ENCODE data around the gene PON1.

DNA sequence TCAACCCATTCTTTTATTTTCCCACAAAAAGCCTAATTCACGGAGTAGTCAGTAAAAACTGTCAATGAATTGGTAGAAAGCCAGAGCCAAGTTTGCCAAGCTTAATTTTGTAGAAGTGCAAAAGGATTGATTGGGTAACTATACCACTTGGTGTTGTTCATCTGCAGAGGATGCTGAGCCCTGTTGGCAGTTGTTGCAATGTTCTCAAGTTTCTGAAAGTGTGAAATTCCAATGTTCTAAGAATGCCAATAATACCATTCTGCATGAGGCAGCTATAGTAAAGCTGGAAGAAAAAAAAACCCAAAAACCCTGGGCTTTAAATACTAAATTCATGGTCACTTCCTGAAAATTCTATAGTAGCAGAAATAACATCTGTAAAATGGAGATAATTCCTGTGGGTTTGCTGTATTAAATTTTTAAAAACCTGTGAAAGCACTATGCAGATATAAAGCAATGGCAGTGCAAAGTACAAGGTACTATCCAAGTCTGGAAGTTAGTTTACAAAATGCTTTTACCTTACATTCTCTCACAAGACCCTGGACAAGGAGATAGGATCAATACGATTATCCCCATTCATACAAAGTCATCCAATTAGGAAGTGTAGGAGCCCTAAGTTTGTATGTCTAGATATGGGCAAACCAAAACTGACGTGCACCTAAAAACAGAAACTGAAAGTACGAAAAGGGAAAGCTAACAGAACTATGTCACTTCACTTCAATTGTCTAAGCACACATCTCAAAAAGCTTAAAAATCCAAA, 6.0 kb upstream of the PON1 start:
- TF ChIP-seq, protein P1, sequence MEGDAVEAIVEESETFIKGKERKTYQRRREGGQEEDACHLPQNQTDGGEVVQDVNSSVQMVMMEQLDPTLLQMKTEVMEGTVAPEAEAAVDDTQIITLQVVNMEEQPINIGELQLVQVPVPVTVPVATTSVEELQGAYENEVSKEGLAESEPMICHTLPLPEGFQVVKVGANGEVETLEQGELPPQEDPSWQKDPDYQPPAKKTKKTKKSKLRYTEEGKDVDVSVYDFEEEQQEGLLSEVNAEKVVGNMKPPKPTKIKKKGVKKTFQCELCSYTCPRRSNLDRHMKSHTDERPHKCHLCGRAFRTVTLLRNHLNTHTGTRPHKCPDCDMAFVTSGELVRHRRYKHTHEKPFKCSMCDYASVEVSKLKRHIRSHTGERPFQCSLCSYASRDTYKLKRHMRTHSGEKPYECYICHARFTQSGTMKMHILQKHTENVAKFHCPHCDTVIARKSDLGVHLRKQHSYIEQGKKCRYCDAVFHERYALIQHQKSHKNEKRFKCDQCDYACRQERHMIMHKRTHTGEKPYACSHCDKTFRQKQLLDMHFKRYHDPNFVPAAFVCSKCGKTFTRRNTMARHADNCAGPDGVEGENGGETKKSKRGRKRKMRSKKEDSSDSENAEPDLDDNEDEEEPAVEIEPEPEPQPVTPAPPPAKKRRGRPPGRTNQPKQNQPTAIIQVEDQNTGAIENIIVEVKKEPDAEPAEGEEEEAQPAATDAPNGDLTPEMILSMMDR (IDR thresholded peaks at IDR 0.05): no peak
- TF ChIP-seq, protein P2, sequence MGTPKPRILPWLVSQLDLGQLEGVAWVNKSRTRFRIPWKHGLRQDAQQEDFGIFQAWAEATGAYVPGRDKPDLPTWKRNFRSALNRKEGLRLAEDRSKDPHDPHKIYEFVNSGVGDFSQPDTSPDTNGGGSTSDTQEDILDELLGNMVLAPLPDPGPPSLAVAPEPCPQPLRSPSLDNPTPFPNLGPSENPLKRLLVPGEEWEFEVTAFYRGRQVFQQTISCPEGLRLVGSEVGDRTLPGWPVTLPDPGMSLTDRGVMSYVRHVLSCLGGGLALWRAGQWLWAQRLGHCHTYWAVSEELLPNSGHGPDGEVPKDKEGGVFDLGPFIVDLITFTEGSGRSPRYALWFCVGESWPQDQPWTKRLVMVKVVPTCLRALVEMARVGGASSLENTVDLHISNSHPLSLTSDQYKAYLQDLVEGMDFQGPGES (IDR thresholded peaks at IDR 0.05; ENCODE audit: low read depth, low read length): no peak

All from SK-N-SH (cell line).